ENCODE results near the gene ABCB8.

GRCh38 chr7:151056283-151056665 is 28.0 kb downstream of the ABCB8 start:
- TF ChIP-seq CTCF (conservative IDR thresholded peaks at IDR 0.05): no peak
- no peak for TF ChIP-seq ZFX (IDR thresholded peaks at IDR 0.05)

All from C4-2B (cell line).